ENCODE data around the gene TTC24. TPM values are rescaled to one million over a fixed set of nuclear protein-coding genes. Genes with fewer than 3 reads are reported as not detected.
A peak's percentile ranks its signal among the peaks of the same experiment; 100 is the strongest.

Gene TTC24
- total RNA-seq, 2 experiments from 2014 or later, result 18.7 to 19.6 TPM

DNA sequence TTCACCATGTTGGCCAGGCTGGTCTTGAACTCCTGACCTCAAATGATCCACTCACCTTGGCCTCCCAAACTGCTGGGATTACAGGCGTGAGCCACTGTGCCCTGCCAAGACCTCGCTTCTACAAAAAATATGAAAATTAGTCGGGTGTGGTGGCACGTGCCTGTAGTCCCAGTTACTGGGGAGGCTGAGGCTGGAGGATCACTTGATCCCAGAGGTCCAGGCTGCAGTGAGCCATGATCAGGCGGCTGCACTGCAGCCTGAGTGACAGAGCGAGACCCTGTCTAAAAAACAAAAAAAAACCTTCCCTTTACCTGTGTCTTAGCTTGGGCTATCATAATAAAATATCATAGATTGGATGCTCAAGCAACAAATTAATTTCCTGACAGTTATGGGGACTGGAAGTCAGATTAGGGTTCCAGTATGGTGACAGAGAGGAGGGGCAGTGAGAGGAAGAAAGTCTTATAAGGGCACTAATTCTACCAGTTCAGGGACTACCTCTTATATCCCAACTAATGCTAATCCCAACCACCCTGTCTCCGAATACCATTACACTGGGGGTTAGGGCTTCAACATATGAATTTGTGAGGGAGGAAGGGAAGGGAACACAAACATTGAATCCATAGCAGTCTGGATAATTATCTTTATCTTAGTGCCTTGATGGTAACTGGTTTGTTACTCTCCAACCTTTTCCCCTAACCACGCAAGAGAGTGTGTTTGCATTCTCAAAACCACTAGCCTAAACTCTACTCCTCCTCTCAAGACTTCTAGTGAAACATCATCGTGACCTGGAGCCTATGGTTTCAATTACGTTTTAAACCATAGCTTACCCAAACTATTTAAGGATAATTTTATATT, 11.0 kb downstream of the TTC24 start:
- Mint-ChIP-seq H3K36me3 (peaks cover 16% of the 10 kb centered on the region), H3K9me3 (no peaks in the 10 kb centered on the region), H3K27me3 (no peaks in the 10 kb centered on the region), H3K4me3 (peak overlapping the region; percentile 82), H3K27ac (no peak overlapping the region), H3K4me1 (peaks cover 22% of the 10 kb centered on the region)
- DNase-seq, result no peak

- Mint-ChIP-seq H3K27me3 (no peaks in the 10 kb centered on the region), H3K4me1 (peaks cover 22% of the 10 kb centered on the region), H3K9me3 (no peaks in the 10 kb centered on the region), H3K27ac (peak overlapping the region; percentile 83), H3K36me3 (peaks cover 14% of the 10 kb centered on the region), H3K4me3 (peak overlapping the region; percentile 82)
- DNase-seq, result no peak
These were observed 11.6 kb downstream of the TTC24 start for GRCh38 chr1:156591181-156591431.

- Mint-ChIP-seq H3K4me1 (peaks cover 22% of the 10 kb centered on the region), H3K4me3 (peak within 1 kb of the TSS; percentile 82), H3K27me3 (no peaks in the 10 kb centered on the region), H3K27ac (peak within 1 kb of the TSS; percentile 83), H3K36me3 (peaks cover 14% of the 10 kb centered on the region), H3K9me3 (no peaks in the 10 kb centered on the region)
- peak; percentile 81 for DNase-seq
These were observed 12.1 kb downstream of the TTC24 start, which contains the start of gene NAXE for GRCh38 chr1:156591432-156592157. NAXE (plus strand) TSS chr1:156591776; CDS start chr1:156591805, 29 bp downstream.

DNA sequence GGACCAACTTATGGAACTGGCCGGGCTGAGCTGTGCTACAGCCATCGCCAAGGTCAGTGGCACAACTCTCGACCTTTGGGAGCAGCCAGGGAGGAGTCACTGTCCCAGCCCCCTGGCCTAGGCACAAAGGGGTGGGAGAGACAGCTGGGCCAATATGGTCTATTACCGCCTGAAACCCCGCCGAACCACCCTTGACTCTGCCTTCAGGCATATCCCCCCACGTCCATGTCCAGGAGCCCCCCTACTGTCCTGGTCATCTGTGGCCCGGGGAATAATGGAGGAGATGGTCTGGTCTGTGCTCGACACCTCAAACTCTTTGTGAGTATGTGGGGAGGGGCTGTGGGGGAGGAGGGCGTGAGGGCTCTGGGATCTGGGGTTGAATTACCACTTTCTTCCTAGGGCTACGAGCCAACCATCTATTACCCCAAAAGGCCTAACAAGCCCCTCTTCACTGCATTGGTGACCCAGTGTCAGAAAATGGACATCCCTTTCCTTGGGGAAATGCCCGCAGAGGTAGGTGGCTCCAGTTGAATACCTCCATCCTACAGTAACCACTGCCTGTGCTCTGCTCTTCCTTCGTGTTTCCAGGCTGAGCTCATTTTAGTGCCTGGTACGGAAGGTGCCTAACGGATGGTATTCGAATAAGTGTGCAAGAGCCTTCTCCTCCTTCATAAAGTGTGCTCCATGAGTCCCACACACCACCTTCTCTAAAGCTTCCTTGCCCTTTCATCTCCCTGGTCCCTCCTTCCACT, 12.8 kb downstream of the TTC24 start:
- Mint-ChIP-seq H3K36me3 (peaks cover 21% of the 10 kb centered on the region), H3K4me3 (peak overlapping the region; percentile 82), H3K9me3 (no peaks in the 10 kb centered on the region), H3K27ac (peak overlapping the region; percentile 68), H3K4me1 (peaks cover 25% of the 10 kb centered on the region), H3K27me3 (no peaks in the 10 kb centered on the region)
- no peak for DNase-seq

DNA sequence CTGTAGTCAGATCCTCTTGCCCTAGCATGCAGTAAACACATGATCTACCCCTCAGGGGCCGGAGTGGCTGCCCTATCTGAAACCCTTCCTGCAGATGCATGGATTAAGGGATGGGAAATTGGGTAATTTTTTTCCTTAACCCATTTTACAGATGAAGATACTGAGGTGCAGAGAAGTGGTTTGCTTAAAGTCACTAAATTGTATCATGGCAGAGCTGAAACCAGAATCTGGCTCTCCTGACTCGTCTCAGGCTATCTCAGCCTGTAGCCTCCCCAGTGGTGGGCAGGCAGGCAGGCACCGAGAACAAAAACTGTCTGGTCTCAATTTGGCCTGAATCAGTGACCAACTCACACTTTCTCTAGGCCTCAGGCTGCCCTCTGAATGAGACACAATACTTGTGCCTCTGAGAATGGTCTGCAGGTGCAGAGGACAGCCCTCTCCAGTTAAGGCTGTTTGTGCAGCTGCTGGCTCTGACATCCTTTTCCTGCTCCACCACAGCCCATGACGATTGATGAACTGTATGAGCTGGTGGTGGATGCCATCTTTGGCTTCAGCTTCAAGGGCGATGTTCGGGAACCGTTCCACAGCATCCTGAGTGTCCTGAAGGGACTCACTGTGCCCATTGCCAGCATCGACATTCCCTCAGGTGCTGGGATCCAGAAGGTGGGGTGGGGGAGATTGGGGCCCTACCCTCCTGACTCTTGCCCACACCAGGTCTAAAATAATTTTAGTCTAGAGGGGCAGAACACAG, 13.6 kb downstream of the TTC24 start:
- Mint-ChIP-seq H3K36me3 (peaks cover 21% of the 10 kb centered on the region), H3K27me3 (no peaks in the 10 kb centered on the region), H3K9me3 (no peaks in the 10 kb centered on the region), H3K27ac (peak overlapping the region; percentile 68), H3K4me3 (peak overlapping the region; percentile 82), H3K4me1 (peaks cover 27% of the 10 kb centered on the region)
- no peak for DNase-seq

- no peak for DNase-seq
These were observed 14.1 kb downstream of the TTC24 start for GRCh38 chr1:156593661-156593989.

DNA sequence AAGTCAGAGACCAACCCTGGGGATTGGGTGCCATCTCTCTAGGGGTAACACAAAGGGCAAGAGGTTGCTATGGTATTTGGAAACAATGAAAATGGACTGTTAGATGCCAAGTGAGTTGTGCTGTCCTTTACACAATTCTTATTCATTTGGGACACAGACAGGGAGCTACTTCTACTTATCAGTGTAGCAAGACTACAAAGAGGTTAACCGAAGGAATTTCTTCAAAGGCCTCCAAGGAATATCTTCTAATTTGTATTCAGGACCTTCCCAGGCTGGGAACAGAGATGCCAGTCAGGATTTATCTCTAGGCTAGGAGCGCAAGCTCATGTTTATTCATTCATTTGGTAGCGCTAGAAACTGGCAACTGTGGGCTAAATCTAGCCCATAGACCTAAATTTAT, 14.7 kb downstream of the TTC24 start:
- no peaks in the 10 kb centered on the region for H3K27me3 Mint-ChIP-seq
- no peaks in the 10 kb centered on the region for H3K9me3 Mint-ChIP-seq
- H3K4me1 Mint-ChIP-seq, result peaks cover 33% of the 10 kb centered on the region
- no peak for DNase-seq
- H3K4me3 Mint-ChIP-seq, result no peak overlapping the region
- H3K27ac Mint-ChIP-seq, result peak overlapping the region; percentile 67
- H3K36me3 Mint-ChIP-seq, result peaks cover 32% of the 10 kb centered on the region

More at GRCh38 chr1:156593661-156593989, 14.1 kb downstream of the TTC24 start:
- Mint-ChIP-seq H3K9me3 (no peaks in the 10 kb centered on the region), H3K4me1 (peaks cover 29% of the 10 kb centered on the region), H3K4me3 (no peak overlapping the region), H3K36me3 (peaks cover 26% of the 10 kb centered on the region), H3K27me3 (no peaks in the 10 kb centered on the region), H3K27ac (no peak overlapping the region)

DNA sequence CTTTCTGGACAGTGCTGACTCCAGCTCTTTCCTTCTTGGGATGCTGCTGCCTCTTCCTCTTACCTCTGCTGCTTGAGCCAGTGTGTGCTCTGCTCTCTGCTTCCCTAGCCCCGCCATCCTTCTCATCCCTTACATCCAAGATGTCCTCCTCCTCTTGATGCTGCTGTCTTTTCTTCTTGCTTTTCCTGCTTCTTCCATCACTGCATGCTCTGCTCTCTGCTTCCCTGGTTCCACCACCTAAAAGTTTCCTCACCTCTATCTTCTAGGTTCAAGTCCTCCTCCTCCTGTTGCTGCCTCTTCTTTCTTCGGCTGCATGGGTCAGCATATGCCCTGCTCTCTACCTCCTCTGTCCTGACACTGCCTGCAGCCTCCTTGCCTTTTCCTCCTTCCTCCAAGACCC, 15.5 kb downstream of the TTC24 start:
- H3K4me1 Mint-ChIP-seq, result peaks cover 40% of the 10 kb centered on the region
- no peaks in the 10 kb centered on the region for H3K9me3 Mint-ChIP-seq

DNA sequence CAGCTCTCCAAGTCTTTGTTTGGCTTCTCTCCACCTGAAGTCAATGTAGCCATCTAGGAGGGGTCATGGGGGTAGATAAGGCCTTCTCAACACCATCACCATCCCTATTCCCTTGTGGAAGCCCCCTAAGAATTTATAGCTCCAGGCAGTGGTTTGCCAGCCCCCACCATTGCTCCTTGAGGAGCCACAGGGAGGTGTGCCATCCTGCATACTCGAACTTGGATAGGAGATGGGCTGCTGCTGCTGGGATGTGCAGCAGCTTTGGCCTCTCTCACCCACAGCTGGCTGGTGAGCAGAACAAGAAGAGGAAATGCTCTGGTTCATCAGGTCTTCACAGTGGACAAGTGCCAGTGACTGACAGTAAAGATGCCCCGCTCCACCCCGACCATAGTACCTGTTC, 16.9 kb downstream of the TTC24 start:
- no peak overlapping the region for H3K4me3 Mint-ChIP-seq
- H3K36me3 Mint-ChIP-seq, result peaks cover 49% of the 10 kb centered on the region
- DNase-seq, result no peak
- H3K27me3 Mint-ChIP-seq, result no peaks in the 10 kb centered on the region
- no peaks in the 10 kb centered on the region for H3K9me3 Mint-ChIP-seq
- H3K27ac Mint-ChIP-seq, result no peak overlapping the region
- H3K4me1 Mint-ChIP-seq, result peaks cover 34% of the 10 kb centered on the region

More for the DNA sequence above, 15.5 kb downstream of the TTC24 start:
- Mint-ChIP-seq H3K27ac (peak overlapping the region; percentile 9), H3K27me3 (no peaks in the 10 kb centered on the region), H3K4me3 (no peak overlapping the region), H3K36me3 (peaks cover 36% of the 10 kb centered on the region)
- no peak for DNase-seq

GRCh38 chr1:156598125-156598524, 18.6 kb downstream of the TTC24 start:
- H3K36me3 Mint-ChIP-seq, result peaks cover 47% of the 10 kb centered on the region
- no peaks in the 10 kb centered on the region for H3K27me3 Mint-ChIP-seq
- no peaks in the 10 kb centered on the region for H3K9me3 Mint-ChIP-seq
- peaks cover 41% of the 10 kb centered on the region for H3K4me1 Mint-ChIP-seq
- DNase-seq, result no peak
- peak overlapping the region; percentile 97 for H3K27ac Mint-ChIP-seq
- H3K4me3 Mint-ChIP-seq, result peak overlapping the region; percentile 4

GRCh38 chr1:156598731-156599432, 19.4 kb downstream of the TTC24 start:
- DNase-seq, result no peak
- Mint-ChIP-seq H3K4me1 (peaks cover 38% of the 10 kb centered on the region), H3K27me3 (no peaks in the 10 kb centered on the region), H3K36me3 (peaks cover 44% of the 10 kb centered on the region), H3K9me3 (no peaks in the 10 kb centered on the region), H3K4me3 (peak overlapping the region; percentile 33), H3K27ac (peak overlapping the region; percentile 97)

DNA sequence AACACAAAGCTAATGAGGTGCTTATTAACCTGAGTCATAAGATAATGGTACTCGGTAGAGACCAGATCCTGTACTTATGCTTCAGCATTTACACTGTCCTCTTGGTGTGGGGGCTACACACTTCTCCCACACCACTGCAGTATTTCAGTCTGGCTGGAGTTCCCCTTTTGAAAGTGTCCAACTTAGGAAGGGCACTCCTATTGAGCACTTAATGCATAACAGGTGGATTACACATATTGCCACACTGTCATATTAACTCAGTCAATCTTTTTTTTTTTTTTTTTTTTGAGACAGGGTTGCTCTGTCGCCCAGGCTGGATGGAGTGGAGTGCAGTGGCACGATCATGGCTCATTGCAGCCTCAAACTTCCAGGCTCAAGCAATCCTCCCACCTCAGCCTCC, 20.3 kb downstream of the TTC24 start:
- H3K9me3 Mint-ChIP-seq, result no peaks in the 10 kb centered on the region
- H3K27me3 Mint-ChIP-seq, result no peaks in the 10 kb centered on the region
- H3K27ac Mint-ChIP-seq, result peak overlapping the region; percentile 97
- peaks cover 35% of the 10 kb centered on the region for H3K4me1 Mint-ChIP-seq
- H3K4me3 Mint-ChIP-seq, result peak overlapping the region; percentile 100
- DNase-seq, result no peak
- peaks cover 41% of the 10 kb centered on the region for H3K36me3 Mint-ChIP-seq

- peak overlapping the region; percentile 97 for H3K27ac Mint-ChIP-seq
- H3K4me3 Mint-ChIP-seq, result peak overlapping the region; percentile 100
- H3K9me3 Mint-ChIP-seq, result no peaks in the 10 kb centered on the region
- no peak for DNase-seq
- H3K36me3 Mint-ChIP-seq, result peaks cover 36% of the 10 kb centered on the region
- peaks cover 35% of the 10 kb centered on the region for H3K4me1 Mint-ChIP-seq
- H3K27me3 Mint-ChIP-seq, result no peaks in the 10 kb centered on the region
These were observed 21.2 kb downstream of the TTC24 start for GRCh38 chr1:156600733-156601121.
